Thyroid gland (tissue), 4 donors: ENCODE data around the gene MAML3.

Source experiments
- POLR2A ChIP-seq, 2 donors: fragments of 450-650 bp; IDR thresholded peaks; one replicate each; pipeline ENCODE4 v1.6.1; 2017; ENCODE audit warnings: antibody characterized with exemption in 2 of 2, mild to moderate bottlenecking in 2 of 2, moderate library complexity in 1 of 2
- TF ChIP-seq, protein P1 (sequence below), 6 experiments: fragments of 200-600 bp in 3 of 6; fragments of 450-650 bp in 3 of 6; sonication (generic) in 3 of 6; IDR thresholded peaks; one replicate each; pipeline ENCODE4 v1.5.1; 2016 to 2019; ENCODE audit warnings: antibody characterized with exemption in 6 of 6, mild to moderate bottlenecking in 2 of 6, inconsistent platforms in 1 of 6, moderate library complexity in 1 of 6

DNA sequence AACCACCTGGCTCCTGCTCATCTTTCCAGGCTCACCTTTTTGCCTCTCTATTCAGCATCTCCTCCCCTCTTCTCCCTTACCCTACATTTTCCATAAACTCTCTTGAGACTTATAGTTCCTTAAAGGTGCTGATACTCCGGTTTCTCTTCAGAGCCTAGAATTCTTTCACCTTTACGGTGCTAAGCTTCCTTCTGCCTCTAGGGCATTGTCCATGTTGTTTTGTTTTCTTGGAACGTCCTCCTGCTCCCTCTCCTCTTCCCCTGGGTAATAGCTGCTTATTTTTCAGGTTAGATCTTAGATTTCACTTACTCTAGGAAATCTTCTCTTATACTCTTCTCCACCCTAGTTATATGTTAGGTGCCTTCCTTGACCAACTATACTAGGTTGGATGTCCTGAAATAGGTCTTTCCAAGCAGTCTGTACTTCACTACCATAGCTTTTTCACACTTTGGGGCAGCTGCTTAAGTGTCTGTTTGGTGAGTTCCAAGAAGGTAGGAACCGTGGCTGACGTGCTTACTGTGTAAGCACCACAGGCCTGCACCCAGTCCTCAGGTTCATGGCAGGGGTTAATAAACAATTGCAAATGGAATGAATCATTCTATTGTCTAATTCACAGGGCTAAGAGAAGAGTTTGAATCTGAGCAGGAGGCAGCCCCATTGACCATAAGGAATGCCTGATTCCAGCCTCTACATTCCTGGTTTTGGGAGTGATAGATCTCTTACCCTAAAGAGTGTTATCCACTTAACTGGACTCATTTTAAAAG, 260.8 kb downstream of the MAML3 start:
- TF ChIP-seq, protein P1, sequence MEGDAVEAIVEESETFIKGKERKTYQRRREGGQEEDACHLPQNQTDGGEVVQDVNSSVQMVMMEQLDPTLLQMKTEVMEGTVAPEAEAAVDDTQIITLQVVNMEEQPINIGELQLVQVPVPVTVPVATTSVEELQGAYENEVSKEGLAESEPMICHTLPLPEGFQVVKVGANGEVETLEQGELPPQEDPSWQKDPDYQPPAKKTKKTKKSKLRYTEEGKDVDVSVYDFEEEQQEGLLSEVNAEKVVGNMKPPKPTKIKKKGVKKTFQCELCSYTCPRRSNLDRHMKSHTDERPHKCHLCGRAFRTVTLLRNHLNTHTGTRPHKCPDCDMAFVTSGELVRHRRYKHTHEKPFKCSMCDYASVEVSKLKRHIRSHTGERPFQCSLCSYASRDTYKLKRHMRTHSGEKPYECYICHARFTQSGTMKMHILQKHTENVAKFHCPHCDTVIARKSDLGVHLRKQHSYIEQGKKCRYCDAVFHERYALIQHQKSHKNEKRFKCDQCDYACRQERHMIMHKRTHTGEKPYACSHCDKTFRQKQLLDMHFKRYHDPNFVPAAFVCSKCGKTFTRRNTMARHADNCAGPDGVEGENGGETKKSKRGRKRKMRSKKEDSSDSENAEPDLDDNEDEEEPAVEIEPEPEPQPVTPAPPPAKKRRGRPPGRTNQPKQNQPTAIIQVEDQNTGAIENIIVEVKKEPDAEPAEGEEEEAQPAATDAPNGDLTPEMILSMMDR (IDR thresholded peaks at IDR 0.05) = no peak
- TF ChIP-seq POLR2A (IDR thresholded peaks at IDR 0.05) = no peak
